ENCODE data around the gene PLOD1.
"Not testable (repeated sequence)": the region's sequence is repeated elsewhere in the genome, so short reads cannot be mapped to it uniquely, and the experiment has no call there.

GRCh38 chr1:11894501-11894900 lies 40.0 kb upstream of the PLOD1 start:
- not testable (repeated sequence) for TF ChIP-seq CTCF (IDR thresholded peaks at IDR 0.05 in 4 of 5, conservative IDR thresholded peaks at IDR 0.05 in 1 of 5); POLR2A (IDR thresholded peaks at IDR 0.05)

Data from gastrocnemius medialis (tissue), 4 donors.